Measurements from ENCODE around the gene FIBCD1.

FIBCD1 gene

GRCh38 chr9:130897848-130898551 is 41.0 kb downstream of the FIBCD1 start:
- H3K27ac Mint-ChIP-seq, result no peak overlapping the region
- no peaks in the 10 kb centered on the region for H3K36me3 Mint-ChIP-seq (ENCODE audit: low read depth)
- H3K9me3 Mint-ChIP-seq, result no peaks in the 10 kb centered on the region
- no peaks in the 10 kb centered on the region for H3K27me3 Mint-ChIP-seq (ENCODE audit: low read depth)
- H3K4me3 Mint-ChIP-seq, result no peak overlapping the region
- no peaks in the 10 kb centered on the region for H3K4me1 Mint-ChIP-seq (ENCODE audit: low read depth)

- no peak overlapping the region for H3K27ac Mint-ChIP-seq
- no peaks in the 10 kb centered on the region for H3K36me3 Mint-ChIP-seq (ENCODE audit: low read depth)
- no peaks in the 10 kb centered on the region for H3K9me3 Mint-ChIP-seq
- H3K27me3 Mint-ChIP-seq (ENCODE audit: low read depth), result no peaks in the 10 kb centered on the region
- no peaks in the 10 kb centered on the region for H3K4me1 Mint-ChIP-seq (ENCODE audit: low read depth)
- no peak overlapping the region for H3K4me3 Mint-ChIP-seq
Observed at GRCh38 chr9:130897105-130897751, 41.8 kb downstream of the FIBCD1 start.

DNA sequence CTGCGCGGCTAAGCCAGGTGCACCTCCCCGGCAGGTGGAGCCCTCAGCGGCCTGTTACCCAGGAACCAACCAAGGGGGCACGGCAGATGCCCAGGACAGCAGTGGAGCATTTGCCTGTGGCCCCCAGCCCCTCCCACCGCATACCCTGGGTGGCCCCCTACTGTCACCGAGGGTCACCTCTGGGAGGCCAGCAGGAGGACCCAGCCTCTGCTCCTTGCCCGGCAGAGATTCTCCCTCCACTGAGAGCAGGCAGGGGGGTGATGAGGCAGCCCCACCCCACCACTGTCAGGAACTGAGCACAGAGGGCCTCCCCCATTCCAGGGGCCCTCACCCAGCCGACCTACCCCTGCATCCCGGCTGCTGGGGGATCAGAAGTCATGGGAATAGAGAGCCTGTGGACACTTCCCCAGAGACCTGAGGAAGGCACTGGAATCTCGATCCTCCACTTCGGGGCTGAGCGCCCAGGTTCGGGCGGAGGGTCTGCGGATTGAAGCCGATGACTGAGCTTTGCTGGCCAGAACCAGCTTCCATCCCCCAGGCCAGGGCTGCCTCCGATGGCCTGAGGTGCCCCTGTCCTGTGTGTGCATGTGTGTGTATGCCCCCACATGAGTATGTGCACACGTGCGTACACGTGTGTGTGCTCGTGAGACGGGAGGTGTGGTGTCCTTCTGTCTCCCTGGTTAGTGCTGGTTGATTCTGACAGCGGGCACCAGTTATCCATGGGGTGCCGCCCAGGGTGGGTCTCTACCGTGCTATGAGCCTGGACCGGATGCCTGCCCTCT is 42.6 kb downstream of the FIBCD1 start, which contains the start of gene QRFP:
Gene QRFP (minus strand): TSS at position 580 of the 782 bp plus-strand sequence. CDS start 2,974 bp downstream, outside the sequence.
- Mint-ChIP-seq H3K4me1 (ENCODE audit: low read depth) (no peaks in the 10 kb centered on the region), H3K36me3 (ENCODE audit: low read depth) (no peaks in the 10 kb centered on the region), H3K27me3 (ENCODE audit: low read depth) (no peaks in the 10 kb centered on the region), H3K4me3 (no peak within 1 kb of the TSS), H3K27ac (no peak within 1 kb of the TSS), H3K9me3 (no peaks in the 10 kb centered on the region)

GRCh38 chr9:130895481-130896232 is 43.4 kb downstream of the FIBCD1 start:
- H3K4me1 Mint-ChIP-seq (ENCODE audit: low read depth), result no peaks in the 10 kb centered on the region
- H3K27me3 Mint-ChIP-seq (ENCODE audit: low read depth), result no peaks in the 10 kb centered on the region
- H3K27ac Mint-ChIP-seq, result no peak overlapping the region
- H3K9me3 Mint-ChIP-seq, result no peaks in the 10 kb centered on the region
- H3K36me3 Mint-ChIP-seq (ENCODE audit: low read depth), result no peaks in the 10 kb centered on the region
- no peak overlapping the region for H3K4me3 Mint-ChIP-seq

- Mint-ChIP-seq H3K36me3 (ENCODE audit: low read depth) (no peaks in the 10 kb centered on the region), H3K4me3 (no peak overlapping the region)
Observed at GRCh38 chr9:130895038-130895437, 44.0 kb downstream of the FIBCD1 start.

GRCh38 chr9:130894546-130894945 is 44.5 kb downstream of the FIBCD1 start:
- no peak overlapping the region for H3K4me3 Mint-ChIP-seq
- H3K9me3 Mint-ChIP-seq, result no peaks in the 10 kb centered on the region
- H3K27me3 Mint-ChIP-seq (ENCODE audit: low read depth), result no peaks in the 10 kb centered on the region
- no peaks in the 10 kb centered on the region for H3K36me3 Mint-ChIP-seq (ENCODE audit: low read depth)
- no peak overlapping the region for H3K27ac Mint-ChIP-seq
- no peaks in the 10 kb centered on the region for H3K4me1 Mint-ChIP-seq (ENCODE audit: low read depth)

More at GRCh38 chr9:130895038-130895437, 44.0 kb downstream of the FIBCD1 start:
- H3K27ac Mint-ChIP-seq, result no peak overlapping the region
- no peaks in the 10 kb centered on the region for H3K4me1 Mint-ChIP-seq (ENCODE audit: low read depth)
- H3K9me3 Mint-ChIP-seq, result no peaks in the 10 kb centered on the region
- no peaks in the 10 kb centered on the region for H3K27me3 Mint-ChIP-seq (ENCODE audit: low read depth)

- H3K4me1 Mint-ChIP-seq (ENCODE audit: low read depth), result no peaks in the 10 kb centered on the region
- no peaks in the 10 kb centered on the region for H3K9me3 Mint-ChIP-seq
- no peak overlapping the region for H3K27ac Mint-ChIP-seq
- H3K36me3 Mint-ChIP-seq (ENCODE audit: low read depth), result no peaks in the 10 kb centered on the region
- no peaks in the 10 kb centered on the region for H3K27me3 Mint-ChIP-seq (ENCODE audit: low read depth)
- no peak overlapping the region for H3K4me3 Mint-ChIP-seq
Observed at GRCh38 chr9:130893341-130894101, 45.5 kb downstream of the FIBCD1 start.

DNA sequence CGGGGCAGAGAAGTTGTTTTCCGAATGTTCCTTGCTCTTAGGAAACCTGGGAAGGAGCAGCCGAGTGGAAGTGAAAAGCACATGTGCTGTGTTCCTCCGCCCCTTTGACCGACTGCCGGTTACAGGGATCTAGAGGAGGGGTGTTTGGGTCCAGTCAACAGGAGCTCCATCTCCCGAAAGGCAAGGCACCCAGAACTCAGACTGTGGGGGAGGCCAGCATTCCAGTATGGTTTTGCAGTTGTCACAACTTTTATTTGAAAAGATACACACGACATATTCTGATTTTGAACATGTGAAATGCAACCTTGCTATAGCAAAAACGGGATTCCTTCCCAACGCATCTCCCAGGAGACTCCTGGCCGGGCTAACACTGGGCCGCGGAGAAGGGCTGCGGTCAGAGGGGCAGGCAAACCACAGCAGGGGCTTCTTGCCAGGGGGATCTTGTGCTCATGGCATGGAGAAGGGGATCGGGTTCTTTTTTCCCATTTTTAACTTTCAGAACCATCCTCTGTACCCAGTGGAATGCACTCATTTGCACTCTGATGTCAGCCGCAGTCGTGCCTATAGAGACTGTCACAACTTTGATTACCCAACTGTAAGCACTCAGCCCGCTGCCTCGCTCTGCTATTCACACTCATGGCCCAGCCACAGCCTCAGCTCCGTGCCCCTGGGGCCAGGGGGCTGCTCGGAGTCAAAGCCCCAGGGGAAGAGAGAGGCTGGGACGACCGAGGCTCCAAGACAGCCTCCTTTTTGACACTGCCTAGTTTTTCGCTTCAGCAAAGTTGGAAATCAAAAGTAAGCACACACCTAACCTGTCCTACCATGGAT is 46.4 kb downstream of the FIBCD1 start:
- no peak overlapping the region for H3K4me3 Mint-ChIP-seq
- H3K9me3 Mint-ChIP-seq, result no peaks in the 10 kb centered on the region
- no peaks in the 10 kb centered on the region for H3K36me3 Mint-ChIP-seq (ENCODE audit: low read depth)
- no peak overlapping the region for H3K27ac Mint-ChIP-seq
- H3K27me3 Mint-ChIP-seq (ENCODE audit: low read depth), result no peaks in the 10 kb centered on the region
- no peaks in the 10 kb centered on the region for H3K4me1 Mint-ChIP-seq (ENCODE audit: low read depth)

DNA sequence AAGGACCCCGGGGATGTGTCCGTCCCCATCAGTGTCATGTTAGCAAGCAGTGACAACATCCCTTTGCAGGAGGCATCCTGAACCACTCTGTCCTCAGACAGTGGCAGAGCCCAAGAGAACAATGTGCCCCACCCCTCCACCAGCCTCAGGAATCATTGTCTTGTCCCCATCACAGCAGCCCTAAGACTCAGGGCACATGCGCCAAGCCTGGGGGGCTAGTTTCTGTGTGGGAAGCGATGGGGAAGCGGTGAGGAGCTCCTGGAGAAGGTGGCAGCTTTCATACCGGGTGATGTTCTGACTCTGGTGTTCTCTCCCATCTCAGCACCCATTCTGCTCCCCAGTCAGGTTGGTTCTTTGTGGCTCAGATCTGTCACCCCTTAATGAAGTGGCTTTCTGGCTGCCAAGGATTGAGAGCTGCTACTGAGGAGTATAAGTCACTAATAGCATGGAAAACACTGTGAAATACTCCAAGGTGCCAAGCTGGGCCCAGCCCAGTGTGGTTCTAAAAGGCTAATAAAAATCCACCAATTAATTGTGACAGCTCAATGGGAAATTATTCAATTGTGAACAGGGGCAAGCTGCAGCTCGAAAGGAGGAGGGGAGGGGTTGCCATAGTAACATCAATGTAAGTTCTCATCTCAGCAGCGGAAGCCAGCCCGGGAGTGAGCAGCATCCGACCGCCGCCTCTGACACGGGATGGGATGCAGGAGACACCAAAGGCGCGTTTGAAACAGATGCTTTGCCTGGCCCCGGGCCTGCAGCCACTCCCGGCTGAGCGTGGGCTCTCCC is 47.2 kb downstream of the FIBCD1 start:
- no peaks in the 10 kb centered on the region for H3K9me3 Mint-ChIP-seq
- no peak overlapping the region for H3K4me3 Mint-ChIP-seq
- no peaks in the 10 kb centered on the region for H3K4me1 Mint-ChIP-seq (ENCODE audit: low read depth)
- no peak overlapping the region for H3K27ac Mint-ChIP-seq
- H3K27me3 Mint-ChIP-seq (ENCODE audit: low read depth), result no peaks in the 10 kb centered on the region
- no peaks in the 10 kb centered on the region for H3K36me3 Mint-ChIP-seq (ENCODE audit: low read depth)

- Mint-ChIP-seq H3K27ac (no peak overlapping the region), H3K36me3 (ENCODE audit: low read depth) (no peaks in the 10 kb centered on the region), H3K9me3 (no peaks in the 10 kb centered on the region), H3K27me3 (ENCODE audit: low read depth) (no peaks in the 10 kb centered on the region), H3K4me1 (ENCODE audit: low read depth) (no peaks in the 10 kb centered on the region), H3K4me3 (no peak overlapping the region)
Observed at GRCh38 chr9:130890870-130891687, 48.0 kb downstream of the FIBCD1 start.

DNA sequence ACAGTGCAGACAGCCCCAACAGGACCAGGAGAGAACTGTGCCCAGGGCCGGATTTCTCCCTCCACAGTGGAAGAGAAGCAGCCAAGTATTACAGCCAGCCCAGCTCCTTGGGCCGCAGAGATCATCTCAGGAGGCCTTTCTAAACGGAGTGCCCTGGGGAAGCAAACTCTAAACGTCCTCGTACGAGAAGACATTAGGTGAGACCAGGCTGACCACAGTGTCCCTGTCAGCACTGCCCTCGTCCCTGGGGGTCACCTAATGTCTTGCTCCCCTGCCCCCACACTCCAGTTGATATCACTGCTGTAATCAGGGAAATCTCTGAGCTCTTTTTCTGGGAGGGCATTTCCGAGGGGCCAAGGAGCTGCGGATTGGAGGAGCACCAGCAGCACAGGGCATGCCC is 48.9 kb downstream of the FIBCD1 start:
- Mint-ChIP-seq H3K36me3 (ENCODE audit: low read depth) (no peaks in the 10 kb centered on the region), H3K9me3 (no peaks in the 10 kb centered on the region), H3K27ac (no peak overlapping the region), H3K4me3 (no peak overlapping the region), H3K27me3 (ENCODE audit: low read depth) (no peaks in the 10 kb centered on the region), H3K4me1 (ENCODE audit: low read depth) (no peaks in the 10 kb centered on the region)
